ENCODE results near the gene C6orf47. TPM values are rescaled to one million over a fixed set of nuclear protein-coding genes. Genes with fewer than 3 reads are reported as not detected.
"Not testable (repeated sequence)": the region's sequence is repeated elsewhere in the genome, so short reads cannot be mapped to it uniquely, and the experiment has no call there.

Gene C6orf47, protein sequence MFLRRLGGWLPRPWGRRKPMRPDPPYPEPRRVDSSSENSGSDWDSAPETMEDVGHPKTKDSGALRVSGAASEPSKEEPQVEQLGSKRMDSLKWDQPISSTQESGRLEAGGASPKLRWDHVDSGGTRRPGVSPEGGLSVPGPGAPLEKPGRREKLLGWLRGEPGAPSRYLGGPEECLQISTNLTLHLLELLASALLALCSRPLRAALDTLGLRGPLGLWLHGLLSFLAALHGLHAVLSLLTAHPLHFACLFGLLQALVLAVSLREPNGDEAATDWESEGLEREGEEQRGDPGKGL
- total RNA-seq, result 10 to 100 TPM; 25.0 to 31.3 (median 26.7) TPM
- 10 to 100 TPM; 22.2 to 32.6 (median 24.5) TPM for polyA plus RNA-seq

DNA sequence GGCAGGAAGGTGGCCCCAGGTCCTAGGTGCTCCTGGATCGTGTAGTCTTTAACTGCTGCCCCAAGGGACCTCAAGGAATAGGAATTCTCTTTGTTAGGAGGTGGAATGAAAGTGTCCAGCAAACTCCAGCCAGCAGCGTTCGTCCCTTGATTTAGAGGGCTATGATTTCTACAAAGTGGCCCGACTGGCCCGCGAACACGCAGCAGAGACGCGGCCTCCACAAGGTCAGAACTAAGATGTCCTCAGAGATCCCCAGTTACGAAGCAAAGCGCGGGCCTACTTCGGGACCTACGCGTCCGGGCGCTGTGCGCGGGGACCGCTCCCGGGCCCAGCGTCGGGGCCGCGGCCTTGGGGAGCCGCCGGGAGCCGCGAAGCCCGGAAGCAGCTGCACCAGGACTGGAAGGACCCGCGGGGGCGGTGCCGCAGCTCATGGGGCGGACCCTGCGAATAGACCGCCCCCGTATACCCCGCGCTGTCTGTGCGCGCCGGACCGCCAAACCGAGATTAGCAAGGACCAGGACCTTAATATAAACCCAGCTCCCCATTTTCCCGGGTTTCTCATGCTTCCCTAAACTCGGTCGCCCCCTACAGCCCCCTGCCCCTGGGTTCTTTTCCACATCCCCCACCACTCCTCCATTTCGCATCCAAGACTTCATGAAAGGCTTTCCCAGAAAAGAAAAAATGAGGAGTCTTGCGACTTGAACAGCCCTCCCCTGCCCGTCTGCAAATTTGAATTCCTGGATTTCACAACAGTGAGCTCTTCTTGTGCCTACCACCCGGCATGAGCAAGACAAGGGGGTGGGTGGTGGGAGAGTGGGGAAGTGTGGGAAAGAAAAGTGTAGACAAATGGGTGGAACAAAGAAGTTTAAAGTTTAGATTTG lies at the start of gene C6orf47:
Gene C6orf47, minus strand, starts transcription at position 398 of the 881 bp plus-strand sequence. CDS start 831 bp downstream, outside the sequence.
- H3K4me1 ChIP-seq, result peaks cover 0 to 65% (median 58%) of the 10 kb centered on the region in 4 donors
- peak; percentile 95 for DNase-seq
- peak; percentile 81 to 86 for TF ChIP-seq POLR2A (IDR thresholded peaks at IDR 0.05)
- TF ChIP-seq POLR2AphosphoS5 (IDR thresholded peaks at IDR 0.05), result peak; percentile 78 to 96 (median 90)
- no peak for TF ChIP-seq EP300 (IDR thresholded peaks at IDR 0.05)
- TF ChIP-seq, protein P1, sequence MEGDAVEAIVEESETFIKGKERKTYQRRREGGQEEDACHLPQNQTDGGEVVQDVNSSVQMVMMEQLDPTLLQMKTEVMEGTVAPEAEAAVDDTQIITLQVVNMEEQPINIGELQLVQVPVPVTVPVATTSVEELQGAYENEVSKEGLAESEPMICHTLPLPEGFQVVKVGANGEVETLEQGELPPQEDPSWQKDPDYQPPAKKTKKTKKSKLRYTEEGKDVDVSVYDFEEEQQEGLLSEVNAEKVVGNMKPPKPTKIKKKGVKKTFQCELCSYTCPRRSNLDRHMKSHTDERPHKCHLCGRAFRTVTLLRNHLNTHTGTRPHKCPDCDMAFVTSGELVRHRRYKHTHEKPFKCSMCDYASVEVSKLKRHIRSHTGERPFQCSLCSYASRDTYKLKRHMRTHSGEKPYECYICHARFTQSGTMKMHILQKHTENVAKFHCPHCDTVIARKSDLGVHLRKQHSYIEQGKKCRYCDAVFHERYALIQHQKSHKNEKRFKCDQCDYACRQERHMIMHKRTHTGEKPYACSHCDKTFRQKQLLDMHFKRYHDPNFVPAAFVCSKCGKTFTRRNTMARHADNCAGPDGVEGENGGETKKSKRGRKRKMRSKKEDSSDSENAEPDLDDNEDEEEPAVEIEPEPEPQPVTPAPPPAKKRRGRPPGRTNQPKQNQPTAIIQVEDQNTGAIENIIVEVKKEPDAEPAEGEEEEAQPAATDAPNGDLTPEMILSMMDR (IDR thresholded peaks at IDR 0.05), result no peak
- intact Hi-C loops (cut with DNase I), result loop anchor here (10.0 kb wide), 1 partner anchor 1614 kb away; the partner anchor contains the start of genes B3GALT4, RPS18 and VPS52
- peak within 1 kb of the TSS; percentile 66 to 88 (median 73) for H3K4me3 ChIP-seq
- WGBS, 2 donors, result 0% methylated on average over 52 of the region's 52 CpGs
- no peaks in the 10 kb centered on the region for H3K9me3 ChIP-seq
- H3K36me3 ChIP-seq, result peaks cover 0 to 30% (median 10%) of the 10 kb centered on the region in 4 donors
- H3K27ac ChIP-seq, result peak within 1 kb of the TSS; percentile 87 to 98 (median 90)
- no peaks in the 10 kb centered on the region for H3K27me3 ChIP-seq

DNA sequence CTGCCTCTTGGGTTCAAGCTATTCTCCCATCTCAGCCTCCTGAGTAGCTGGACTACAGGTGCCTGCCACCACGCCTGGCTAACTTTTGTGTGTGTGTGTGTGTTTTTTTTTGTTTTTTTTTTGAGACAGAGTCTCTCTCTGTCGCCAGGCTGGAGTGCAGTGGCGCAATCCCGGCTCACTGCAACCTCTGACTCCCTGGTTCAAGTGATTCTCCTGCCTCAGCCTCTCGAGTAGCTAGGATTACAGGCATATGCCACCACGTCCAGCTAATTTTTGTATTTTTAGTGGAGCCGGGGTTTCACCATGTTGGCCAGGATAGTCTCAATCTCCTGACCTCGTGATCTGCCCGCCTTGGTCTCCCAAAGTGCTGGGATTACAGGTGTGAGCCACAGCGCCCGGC lies 48.6 kb upstream of the C6orf47 start:
- H3K27me3 ChIP-seq, H3K36me3 ChIP-seq, H3K4me3 ChIP-seq, H3K27ac ChIP-seq, H3K9me3 ChIP-seq, DNase-seq, H3K4me1 ChIP-seq: not testable (repeated sequence)
- intact Hi-C loops (cut with DNase I), result loop anchor here (5.0 to 10.0 kb wide), 2 partner anchors 83 to 164 kb away; partner anchors contain the start of genes ATP6V1G2, DDX39B and NFKBIL1
- 92 to 93% methylated on average over 11 of the region's 11 CpGs for WGBS, 2 donors

DNA sequence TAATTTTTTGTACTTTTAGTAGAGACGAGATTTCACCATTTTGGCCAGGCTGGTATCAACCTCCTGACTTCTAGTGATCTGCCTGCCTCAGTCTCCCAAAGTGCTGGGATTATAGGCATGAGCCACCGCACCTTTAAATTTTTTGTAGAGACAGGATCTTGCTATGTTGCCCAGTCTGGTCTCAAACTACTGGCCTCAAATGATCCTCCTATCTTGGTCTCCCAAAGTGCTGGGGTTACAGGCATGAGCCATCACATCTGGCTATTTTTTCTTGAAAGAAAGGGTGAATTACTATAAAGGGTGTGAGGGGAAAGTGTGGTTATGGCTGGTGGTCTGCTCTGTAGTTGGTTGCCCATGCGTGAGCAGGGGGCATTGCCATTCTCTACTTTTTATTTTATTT lies 47.6 kb upstream of the C6orf47 start:
- 95 to 96% methylated on average over 3 of the region's 3 CpGs for WGBS, 2 donors
- peaks cover 0 to 7% (median 2%) of the 10 kb centered on the region in 4 donors for H3K4me1 ChIP-seq
- no peak overlapping the region for H3K4me3 ChIP-seq
- no peak overlapping the region for H3K27ac ChIP-seq
- no peak for TF ChIP-seq EP300 (IDR thresholded peaks at IDR 0.05)
- TF ChIP-seq, protein P1 (IDR thresholded peaks at IDR 0.05), result no peak
- intact Hi-C loops (cut with DNase I), result loop anchor here (5.0 to 10.0 kb wide), 2 partner anchors 84 to 163 kb away; partner anchors contain the start of genes ATP6V1G2, DDX39B and NFKBIL1
- DNase-seq, result no peak
- H3K9me3 ChIP-seq, result no peaks in the 10 kb centered on the region
- H3K36me3 ChIP-seq, result no peaks in the 10 kb centered on the region
- H3K27me3 ChIP-seq, result no peaks in the 10 kb centered on the region

DNA sequence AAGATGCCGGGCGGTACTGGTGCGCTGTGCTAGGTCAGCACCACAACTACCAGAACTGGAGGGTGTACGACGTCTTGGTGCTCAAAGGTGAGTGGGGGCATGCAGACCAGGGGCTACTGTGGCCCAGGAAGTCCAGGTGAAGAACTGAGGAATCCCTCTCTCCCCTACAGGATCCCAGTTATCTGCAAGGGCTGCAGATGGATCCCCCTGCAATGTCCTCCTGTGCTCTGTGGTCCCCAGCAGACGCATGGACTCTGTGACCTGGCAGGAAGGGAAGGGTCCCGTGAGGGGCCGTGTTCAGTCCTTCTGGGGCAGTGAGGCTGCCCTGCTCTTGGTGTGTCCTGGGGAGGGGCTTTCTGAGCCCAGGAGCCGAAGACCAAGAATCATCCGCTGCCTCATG lies 47.1 kb upstream of the C6orf47 start:
- no peak for TF ChIP-seq POLR2AphosphoS5 (IDR thresholded peaks at IDR 0.05)
- TF ChIP-seq, protein P1 (IDR thresholded peaks at IDR 0.05), result no peak
- intact Hi-C loops (cut with DNase I), result loop anchor here (5.0 to 10.0 kb wide), 2 partner anchors 85 to 163 kb away; partner anchors contain the start of genes ATP6V1G2, DDX39B and NFKBIL1
- Histone ChIP-seq H3K27me3 (no peaks in the 10 kb centered on the region), H3K9me3 (no peaks in the 10 kb centered on the region), H3K4me3 (no peak overlapping the region), H3K27ac (no peak overlapping the region), H3K4me1 (peaks cover 0 to 7% (median 2%) of the 10 kb centered on the region in 4 donors), H3K36me3 (no peaks in the 10 kb centered on the region)
- WGBS, 2 donors, result 93 to 94% methylated on average over 10 of the region's 10 CpGs
- DNase-seq, result no peak

DNA sequence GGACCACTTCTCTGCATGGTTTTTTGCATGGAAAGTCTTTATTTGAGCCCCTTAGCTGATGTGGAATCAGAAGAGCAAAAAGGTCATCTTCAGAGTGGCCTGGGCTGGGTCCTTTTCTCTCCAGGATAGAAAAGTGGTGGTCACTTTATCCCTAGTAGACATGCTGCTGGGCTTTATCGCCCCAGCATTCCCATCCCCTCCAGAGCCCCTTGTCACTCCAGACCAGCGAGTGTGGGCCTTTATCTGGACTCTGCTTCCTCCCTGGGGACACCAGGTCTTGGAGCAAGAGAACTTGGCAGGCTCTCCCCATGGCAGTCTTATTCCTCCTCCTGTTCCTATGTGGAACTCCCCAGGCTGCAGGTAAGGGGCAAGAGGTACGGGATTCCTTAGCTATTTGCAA lies 46.0 kb upstream of the C6orf47 start, which contains the start of gene LY6G6F:
Gene LY6G6F, plus strand, starts transcription at position 268 of the 400 bp plus-strand sequence. Its CDS starts 41 bp downstream, at position 309.
- no peaks in the 10 kb centered on the region for H3K9me3 ChIP-seq
- no peaks in the 10 kb centered on the region for H3K36me3 ChIP-seq
- no peak within 1 kb of the TSS for H3K27ac ChIP-seq
- no peak for DNase-seq
- TF ChIP-seq POLR2AphosphoS5 (IDR thresholded peaks at IDR 0.05), result no peak
- TF ChIP-seq, protein P1 (IDR thresholded peaks at IDR 0.05), result no peak
- TF ChIP-seq POLR2A (IDR thresholded peaks at IDR 0.05), result no peak
- TF ChIP-seq EP300 (IDR thresholded peaks at IDR 0.05), result no peak
- H3K4me3 ChIP-seq, result no peak within 1 kb of the TSS
- 77 to 88% methylated on average over 3 of the region's 3 CpGs for WGBS, 2 donors
- H3K27me3 ChIP-seq, result no peaks in the 10 kb centered on the region
- H3K4me1 ChIP-seq, result peaks cover 0 to 17% (median 9%) of the 10 kb centered on the region in 4 donors
- intact Hi-C loops (cut with DNase I), result loop anchor here (5.0 to 10.0 kb wide), 2 partner anchors 86 to 162 kb away; partner anchors contain the start of genes ATP6V1G2, DDX39B and NFKBIL1

All from sigmoid colon (tissue), 7 donors.